ENCODE data around the gene GABRG3.

Gene GABRG3

GRCh38 chr15:27399241-27399640, 428.3 kb downstream of the GABRG3 start:
- no peaks in the 10 kb centered on the region for H3K9me3 ChIP-seq (ENCODE audit: control insufficient read depth, insufficient read depth, low read depth, low read length)
- TF ChIP-seq ZEB2 (tag by site-specific recombination; IDR thresholded peaks at IDR 0.05) (no peak), YY2 (tag by site-specific recombination; IDR thresholded peaks at IDR 0.05) (no peak), KLF10 (tag by site-specific recombination; IDR thresholded peaks at IDR 0.05) (no peak), ZNF37A (tag by site-specific recombination; IDR thresholded peaks at IDR 0.05) (no peak), ZNF175 (tag by site-specific recombination; IDR thresholded peaks at IDR 0.05) (no peak), ZNF501 (tag by site-specific recombination; IDR thresholded peaks at IDR 0.05) (no peak), ZIC2 (tag by site-specific recombination; IDR thresholded peaks at IDR 0.05) (no peak)
- TF ChIP-seq, protein P1, sequence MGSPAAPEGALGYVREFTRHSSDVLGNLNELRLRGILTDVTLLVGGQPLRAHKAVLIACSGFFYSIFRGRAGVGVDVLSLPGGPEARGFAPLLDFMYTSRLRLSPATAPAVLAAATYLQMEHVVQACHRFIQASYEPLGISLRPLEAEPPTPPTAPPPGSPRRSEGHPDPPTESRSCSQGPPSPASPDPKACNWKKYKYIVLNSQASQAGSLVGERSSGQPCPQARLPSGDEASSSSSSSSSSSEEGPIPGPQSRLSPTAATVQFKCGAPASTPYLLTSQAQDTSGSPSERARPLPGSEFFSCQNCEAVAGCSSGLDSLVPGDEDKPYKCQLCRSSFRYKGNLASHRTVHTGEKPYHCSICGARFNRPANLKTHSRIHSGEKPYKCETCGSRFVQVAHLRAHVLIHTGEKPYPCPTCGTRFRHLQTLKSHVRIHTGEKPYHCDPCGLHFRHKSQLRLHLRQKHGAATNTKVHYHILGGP (tag by site-specific recombination; IDR thresholded peaks at IDR 0.05) = no peak
- H3K4me1 ChIP-seq (ENCODE audit: control insufficient read depth, insufficient read depth, low read length) = no peaks in the 10 kb centered on the region
- H3K36me3 ChIP-seq (ENCODE audit: control insufficient read depth in 2 of 2, insufficient read depth in 1 of 2, low read length in 2 of 2) = no peaks in the 10 kb centered on the region
- POLR2A ChIA-PET = no interaction called here
- no peak overlapping the region for H3K27ac ChIP-seq (ENCODE audit: extremely low read depth, low read depth, low read length)
- H3K4me3 ChIP-seq (ENCODE audit: low read depth, low read length) = no peak overlapping the region
- CTCF ChIA-PET = no interaction called here

GRCh38 chr15:27401471-27401870, 430.5 kb downstream of the GABRG3 start:
- Histone ChIP-seq H3K27ac (ENCODE audit: extremely low read depth, low read depth, low read length) (no peak overlapping the region), H3K9me3 (ENCODE audit: control insufficient read depth, insufficient read depth, low read depth, low read length) (no peaks in the 10 kb centered on the region), H3K4me1 (ENCODE audit: control insufficient read depth, insufficient read depth, low read length) (no peaks in the 10 kb centered on the region), H3K4me3 (ENCODE audit: low read depth, low read length) (no peak overlapping the region), H3K36me3 (ENCODE audit: control insufficient read depth in 2 of 2, insufficient read depth in 1 of 2, low read length in 2 of 2) (no peaks in the 10 kb centered on the region)
- CTCF ChIA-PET = no interaction called here
- POLR2A ChIA-PET = no interaction called here
- TF ChIP-seq, protein P2, sequence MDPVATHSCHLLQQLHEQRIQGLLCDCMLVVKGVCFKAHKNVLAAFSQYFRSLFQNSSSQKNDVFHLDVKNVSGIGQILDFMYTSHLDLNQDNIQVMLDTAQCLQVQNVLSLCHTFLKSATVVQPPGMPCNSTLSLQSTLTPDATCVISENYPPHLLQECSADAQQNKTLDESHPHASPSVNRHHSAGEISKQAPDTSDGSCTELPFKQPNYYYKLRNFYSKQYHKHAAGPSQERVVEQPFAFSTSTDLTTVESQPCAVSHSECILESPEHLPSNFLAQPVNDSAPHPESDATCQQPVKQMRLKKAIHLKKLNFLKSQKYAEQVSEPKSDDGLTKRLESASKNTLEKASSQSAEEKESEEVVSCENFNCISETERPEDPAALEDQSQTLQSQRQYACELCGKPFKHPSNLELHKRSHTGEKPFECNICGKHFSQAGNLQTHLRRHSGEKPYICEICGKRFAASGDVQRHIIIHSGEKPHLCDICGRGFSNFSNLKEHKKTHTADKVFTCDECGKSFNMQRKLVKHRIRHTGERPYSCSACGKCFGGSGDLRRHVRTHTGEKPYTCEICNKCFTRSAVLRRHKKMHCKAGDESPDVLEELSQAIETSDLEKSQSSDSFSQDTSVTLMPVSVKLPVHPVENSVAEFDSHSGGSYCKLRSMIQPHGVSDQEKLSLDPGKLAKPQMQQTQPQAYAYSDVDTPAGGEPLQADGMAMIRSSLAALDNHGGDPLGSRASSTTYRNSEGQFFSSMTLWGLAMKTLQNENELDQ (tag by site-specific recombination; IDR thresholded peaks at IDR 0.05; ENCODE audit: low read depth) = no peak
- no peak for TF ChIP-seq GLIS2 (tag by site-specific recombination; IDR thresholded peaks at IDR 0.05)
- TF ChIP-seq ZBTB44 (tag by site-specific recombination; IDR thresholded peaks at IDR 0.05) = no peak
- no peak for TF ChIP-seq ZNF555 (tag by site-specific recombination; conservative IDR thresholded peaks at IDR 0.05)
- no peak for TF ChIP-seq ZNF707 (tag by site-specific recombination; IDR thresholded peaks at IDR 0.05)
- no peak for TF ChIP-seq ZNF426 (tag by site-specific recombination; IDR thresholded peaks at IDR 0.05)
- TF ChIP-seq ZNF174 (tag by site-specific recombination; IDR thresholded peaks at IDR 0.05) = no peak
- no peak for TF ChIP-seq YY1 (tag by site-specific recombination; IDR thresholded peaks at IDR 0.05)

- Histone ChIP-seq H3K4me1 (ENCODE audit: control insufficient read depth, insufficient read depth, low read length) (no peaks in the 10 kb centered on the region), H3K36me3 (ENCODE audit: control insufficient read depth in 2 of 2, insufficient read depth in 1 of 2, low read length in 2 of 2) (no peaks in the 10 kb centered on the region), H3K9me3 (ENCODE audit: control insufficient read depth, insufficient read depth, low read depth, low read length) (no peaks in the 10 kb centered on the region), H3K27ac (ENCODE audit: extremely low read depth, low read depth, low read length) (no peak overlapping the region), H3K4me3 (ENCODE audit: low read depth, low read length) (no peak overlapping the region)
- ChIA-PET POLR2A (no interaction called here), CTCF (no interaction called here)
- TF ChIP-seq, protein P3, sequence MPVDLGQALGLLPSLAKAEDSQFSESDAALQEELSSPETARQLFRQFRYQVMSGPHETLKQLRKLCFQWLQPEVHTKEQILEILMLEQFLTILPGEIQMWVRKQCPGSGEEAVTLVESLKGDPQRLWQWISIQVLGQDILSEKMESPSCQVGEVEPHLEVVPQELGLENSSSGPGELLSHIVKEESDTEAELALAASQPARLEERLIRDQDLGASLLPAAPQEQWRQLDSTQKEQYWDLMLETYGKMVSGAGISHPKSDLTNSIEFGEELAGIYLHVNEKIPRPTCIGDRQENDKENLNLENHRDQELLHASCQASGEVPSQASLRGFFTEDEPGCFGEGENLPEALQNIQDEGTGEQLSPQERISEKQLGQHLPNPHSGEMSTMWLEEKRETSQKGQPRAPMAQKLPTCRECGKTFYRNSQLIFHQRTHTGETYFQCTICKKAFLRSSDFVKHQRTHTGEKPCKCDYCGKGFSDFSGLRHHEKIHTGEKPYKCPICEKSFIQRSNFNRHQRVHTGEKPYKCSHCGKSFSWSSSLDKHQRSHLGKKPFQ (tag by site-specific recombination; IDR thresholded peaks at IDR 0.05) = no peak
- TF ChIP-seq ZNF558 (tag by site-specific recombination; IDR thresholded peaks at IDR 0.05) (no peak), ZBTB26 (tag by site-specific recombination; optimal IDR thresholded peaks at IDR 0.05) (no peak), TCF7L2 (IDR thresholded peaks at IDR 0.05; ENCODE audit: borderline replicate concordance, low read depth, low read length) (no peak), ZBTB6 (tag by site-specific recombination; IDR thresholded peaks at IDR 0.05) (no peak), ZNF211 (tag by site-specific recombination; IDR thresholded peaks at IDR 0.05; ENCODE audit: low read depth) (no peak), ZNF155 (tag by site-specific recombination; IDR thresholded peaks at IDR 0.05) (no peak), ZNF555 (tag by site-specific recombination; conservative IDR thresholded peaks at IDR 0.05) (no peak)
Observed at GRCh38 chr15:27408428-27408827, 437.4 kb downstream of the GABRG3 start.
